Keratinocyte (primary cell): ENCODE results near the gene RMC1. TPM values are rescaled to one million over a fixed set of nuclear protein-coding genes. Genes with fewer than 3 reads are reported as not detected.

Experiments
- DNase-seq: peaks from one replicate; pipeline ENCODE4 v3.0.0-alpha.2; 2011; ENCODE audit warnings: low read depth, missing footprints, low spot score
- FAIRE-seq: peaks from 2 replicates; lab custom pipeline; 2011; peaks lifted over from hg19 to GRCh38; lab: Jason Lieb, UNC
- H2AFZ ChIP-seq: 2 replicates; pipeline ENCODE4 v1.6.0; 2012; ENCODE audit warnings: low read length, control low read depth, inconsistent platforms; ENCODE audit not compliant: control insufficient read depth
- H3K27ac ChIP-seq: 2 replicates; pipeline ENCODE4 v1.5.1; 2011; ENCODE audit warnings: low read length; ENCODE audit not compliant: control insufficient read depth, insufficient read depth
- H3K27me3 ChIP-seq: 3 replicates; pipeline ENCODE4 v1.6.0; 2011; ENCODE audit warnings: low read length; ENCODE audit not compliant: control insufficient read depth, insufficient read depth; ENCODE audit errors: extremely low read depth
- H3K36me3 ChIP-seq, 2 experiments: 2 replicates in 1 of 2; 3 replicates in 1 of 2; pipeline ENCODE4 v1.5.1; 2011; ENCODE audit warnings: low read length in 2 of 2, mild to moderate bottlenecking in 1 of 2; ENCODE audit not compliant: control insufficient read depth in 2 of 2, insufficient read depth in 2 of 2; ENCODE audit errors: extremely low read depth in 1 of 2
- H3K4me1 ChIP-seq: 3 replicates; pipeline ENCODE4 v1.5.1; 2011; ENCODE audit warnings: low read length; ENCODE audit not compliant: control insufficient read depth, insufficient read depth; ENCODE audit errors: extremely low read depth
- H3K4me2 ChIP-seq: 3 replicates; pipeline ENCODE4 v1.6.0; 2011; ENCODE audit warnings: low read depth, low read length; ENCODE audit not compliant: control insufficient read depth, insufficient read depth; ENCODE audit errors: extremely low read depth
- H3K4me3 ChIP-seq, 3 experiments: fragments of 200-600 bp in 1 of 3; sonication (generic) in 1 of 3; 2 replicates in 2 of 3; 3 replicates in 1 of 3; pipeline ENCODE4 v1.5.1; 2011 to 2016; ENCODE audit warnings: low read length in 3 of 3, mild to moderate bottlenecking in 3 of 3, control low read depth in 2 of 3, inconsistent platforms in 1 of 3, low read depth in 1 of 3, mixed read lengths in 1 of 3, mixed run types in 1 of 3, moderate library complexity in 1 of 3; ENCODE audit not compliant: control insufficient read depth in 2 of 3, insufficient read depth in 2 of 3; ENCODE audit errors: extremely low read depth in 1 of 3
- H3K79me2 ChIP-seq: 2 replicates; pipeline ENCODE4 v1.6.0; 2012; ENCODE audit warnings: low read length; ENCODE audit not compliant: control insufficient read depth, insufficient read depth
- H3K9ac ChIP-seq: 3 replicates; pipeline ENCODE4 v1.6.0; 2011; ENCODE audit warnings: low read length; ENCODE audit not compliant: control insufficient read depth, insufficient read depth; ENCODE audit errors: extremely low read depth
- H3K9me1 ChIP-seq: 3 replicates; pipeline ENCODE4 v1.6.0; 2011; ENCODE audit warnings: low read length; ENCODE audit not compliant: control insufficient read depth, insufficient read depth; ENCODE audit errors: extremely low read depth
- H3K9me3 ChIP-seq: 2 replicates; pipeline ENCODE4 v1.5.1; 2012; ENCODE audit warnings: low read depth, low read length; ENCODE audit not compliant: control insufficient read depth
- H4K20me1 ChIP-seq: 3 replicates; pipeline ENCODE4 v1.6.0; 2011; ENCODE audit warnings: low read length; ENCODE audit not compliant: control insufficient read depth, insufficient read depth; ENCODE audit errors: extremely low read depth
- CTCF ChIP-seq, 3 experiments: IDR thresholded peaks in 1 of 3; conservative IDR thresholded peaks in 1 of 3; optimal IDR thresholded peaks in 1 of 3; 2 replicates in 2 of 3; 3 replicates in 1 of 3; pipeline versions ENCODE3 to v1.5.1; 2011; ENCODE audit warnings: low read length in 3 of 3, mild to moderate bottlenecking in 3 of 3, moderate library complexity in 2 of 3, control low read depth in 1 of 3, inconsistent platforms in 1 of 3; ENCODE audit not compliant: insufficient read depth in 2 of 3; ENCODE audit errors: extremely low read depth in 1 of 3
- EZH2 ChIP-seq: IDR thresholded peaks from one replicate; pipeline ENCODE4 v1.6.1; 2012; ENCODE audit warnings: inconsistent platforms, mild to moderate bottlenecking, low read length, moderate library complexity
- dilution Hi-C: fragments of 300-500 bp; cut with MboI; formaldehyde crosslinking; loops from one replicate; pipeline ENCODE4 v1.7.0; 2020; ENCODE audit warnings: low sequenced_read_pairs; ENCODE audit not compliant: extremely low pct_ligation_motif_present
- polyA plus RNA-seq, 5 experiments: library from polyadenylated mRNA; depleted of rRNA in 3 of 5; stranded (reverse) in 3 of 5; stranded (forward) in 1 of 5; unstranded in 1 of 5; fragments of >200 nt; gene quantifications; 1 replicate in 1 of 5; 2 replicates in 3 of 5; 3 replicates in 1 of 5; pipeline versions ENCODE4 v1.2.1 to v1.2.3, GENCODE V29; 2011 to 2012; ENCODE audit warnings: missing spikeins in 2 of 5, low read depth in 1 of 5, low replicate concordance in 1 of 5

The RMC1 gene
- polyA plus RNA-seq, 1 donor (not counting 4 experiments of a cell fraction or from before 2014, with no cell fraction given), result 26.4 TPM

GRCh38 chr18:23539296-23539695, 36.0 kb downstream of the RMC1 start:
- Histone ChIP-seq H3K9me3 (no peaks in the 10 kb centered on the region), H3K27me3 (no peaks in the 10 kb centered on the region), H3K4me2 (no peak overlapping the region), H3K9ac (no peak overlapping the region), H3K36me3 (peaks cover 71 to 87% of the 10 kb centered on the region in 2 experiments), H4K20me1 (no peaks in the 10 kb centered on the region), H3K4me3 (no peak overlapping the region), H3K4me1 (no peaks in the 10 kb centered on the region), H3K9me1 (no peaks in the 10 kb centered on the region), H3K27ac (no peak overlapping the region), H3K79me2 (no peaks in the 10 kb centered on the region), H2AFZ (no peak overlapping the region)
- FAIRE-seq, result no peak
- no peak for DNase-seq
- dilution Hi-C loops, result no loop called here
- TF ChIP-seq EZH2 (no peak), CTCF (optimal IDR thresholded peaks at IDR 0.05 in 1 of 3, IDR thresholded peaks at IDR 0.05 in 1 of 3, conservative IDR thresholded peaks at IDR 0.05 in 1 of 3; ENCODE audit: extremely low read depth in 1 of 3, insufficient read depth in 2 of 3, low read length in 3 of 3) (no peak)

- no peak for FAIRE-seq
Measured at GRCh38 chr18:23539911-23540525, 36.7 kb downstream of the RMC1 start.

More at GRCh38 chr18:23539911-23540525, 36.7 kb downstream of the RMC1 start:
- no peaks in the 10 kb centered on the region for H3K9me1 ChIP-seq
- H3K27ac ChIP-seq, result no peak overlapping the region
- H3K4me1 ChIP-seq, result no peaks in the 10 kb centered on the region
- H3K36me3 ChIP-seq, result peaks cover 68 to 87% of the 10 kb centered on the region in 2 experiments
- dilution Hi-C loops, result no loop called here
- H3K79me2 ChIP-seq, result no peaks in the 10 kb centered on the region
- DNase-seq, result no peak
- TF ChIP-seq CTCF (optimal IDR thresholded peaks at IDR 0.05 in 1 of 3, IDR thresholded peaks at IDR 0.05 in 1 of 3, conservative IDR thresholded peaks at IDR 0.05 in 1 of 3; ENCODE audit: extremely low read depth in 1 of 3, insufficient read depth in 2 of 3, low read length in 3 of 3) (no peak), EZH2 (no peak)
- no peak overlapping the region for H2AFZ ChIP-seq
- H3K9me3 ChIP-seq, result no peaks in the 10 kb centered on the region
- no peak overlapping the region for H3K4me2 ChIP-seq
- no peaks in the 10 kb centered on the region for H4K20me1 ChIP-seq
- H3K9ac ChIP-seq, result no peak overlapping the region
- H3K27me3 ChIP-seq, result no peaks in the 10 kb centered on the region
- no peak overlapping the region for H3K4me3 ChIP-seq
